H1 (cell line): ENCODE results near the gene CYP4B1.

ENCODE experiments used
- CTCF ChIP-seq, 3 experiments: IDR thresholded peaks; 1 replicate in 2 of 3; 2 replicates in 1 of 3; pipeline versions ENCODE4 v1.5.1 to v1.6.1; 2011; ENCODE audit warnings: low read length in 3 of 3, mild to moderate bottlenecking in 3 of 3, inconsistent platforms in 2 of 3, low read depth in 1 of 3, moderate library complexity in 1 of 3; ENCODE audit not compliant: insufficient read depth in 1 of 3; ENCODE audit errors: control extremely low read depth in 1 of 3
- MAFK ChIP-seq: IDR thresholded peaks from 2 replicates; pipeline ENCODE4 v1.6.1; 2012; ENCODE audit warnings: low read depth, mild to moderate bottlenecking, improper control_type of control experiment, low read length
- MAX ChIP-seq: IDR thresholded peaks from 2 replicates; pipeline ENCODE4 v1.6.1; 2012; ENCODE audit warnings: inconsistent platforms
- POLR2A ChIP-seq, 2 experiments: IDR thresholded peaks; 1 replicate in 1 of 2; 2 replicates in 1 of 2; pipeline ENCODE4 v1.6.1; 2011; ENCODE audit warnings: low read depth in 2 of 2, low read length in 2 of 2, mild to moderate bottlenecking in 2 of 2; ENCODE audit errors: control extremely low read depth in 1 of 2
- POU5F1 ChIP-seq: IDR thresholded peaks from 2 replicates; pipeline ENCODE4 v1.6.1; 2011; ENCODE audit warnings: low read depth, mild to moderate bottlenecking, low read length, moderate library complexity

DNA sequence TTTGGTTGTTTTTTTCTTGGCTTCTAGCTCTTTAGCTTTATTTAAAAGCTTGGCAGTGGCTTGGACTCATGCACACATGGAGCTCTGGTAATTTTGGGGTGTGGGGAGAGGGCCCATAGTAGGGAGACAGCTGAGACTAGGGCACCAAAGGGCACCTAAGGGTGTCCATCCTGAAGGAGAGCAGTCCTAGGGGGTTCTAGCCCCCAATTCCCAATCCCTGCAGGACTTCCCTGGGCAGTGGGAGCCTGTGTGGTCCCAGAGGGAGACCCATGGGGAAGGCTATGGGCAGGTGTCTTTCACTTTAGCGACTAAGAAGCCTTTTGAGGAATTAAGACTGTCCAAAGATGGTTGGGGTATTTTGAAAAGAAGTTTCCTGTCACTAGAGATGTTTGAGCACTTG lies 6.9 kb downstream of the CYP4B1 start:
- TF ChIP-seq POU5F1 = no peak
- TF ChIP-seq MAFK = no peak
- TF ChIP-seq POLR2A (IDR thresholded peaks at IDR 0.05; ENCODE audit: control extremely low read depth in 1 of 2, low read depth in 2 of 2, low read length in 2 of 2) = no peak
- TF ChIP-seq MAX = no peak
- no peak for TF ChIP-seq CTCF (IDR thresholded peaks at IDR 0.05; ENCODE audit: control extremely low read depth in 1 of 3, insufficient read depth in 1 of 3, low read depth in 1 of 3, low read length in 3 of 3)
